Measurements from ENCODE around the gene FAM209B.

DNA sequence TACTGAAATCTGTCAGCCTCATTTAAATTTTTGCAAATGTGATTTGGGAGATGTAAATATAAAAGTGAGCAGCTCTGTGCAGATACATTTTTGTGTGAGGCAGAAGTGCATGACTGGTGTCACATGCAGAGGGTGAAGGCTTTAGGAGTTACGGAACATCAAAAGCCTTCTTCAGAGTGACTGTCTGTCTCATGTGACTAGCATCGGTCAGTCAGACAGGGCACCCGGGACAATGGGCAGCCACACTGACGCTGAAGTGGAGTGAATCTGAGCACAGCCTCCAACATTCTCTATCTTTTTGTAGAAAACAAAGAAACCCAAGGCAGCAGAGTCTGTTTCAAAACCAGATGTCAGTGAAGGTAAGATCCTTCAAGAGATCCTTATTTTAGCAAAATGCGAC is 16.4 kb upstream of the FAM209B start:
- TF ChIP-seq, protein P1, sequence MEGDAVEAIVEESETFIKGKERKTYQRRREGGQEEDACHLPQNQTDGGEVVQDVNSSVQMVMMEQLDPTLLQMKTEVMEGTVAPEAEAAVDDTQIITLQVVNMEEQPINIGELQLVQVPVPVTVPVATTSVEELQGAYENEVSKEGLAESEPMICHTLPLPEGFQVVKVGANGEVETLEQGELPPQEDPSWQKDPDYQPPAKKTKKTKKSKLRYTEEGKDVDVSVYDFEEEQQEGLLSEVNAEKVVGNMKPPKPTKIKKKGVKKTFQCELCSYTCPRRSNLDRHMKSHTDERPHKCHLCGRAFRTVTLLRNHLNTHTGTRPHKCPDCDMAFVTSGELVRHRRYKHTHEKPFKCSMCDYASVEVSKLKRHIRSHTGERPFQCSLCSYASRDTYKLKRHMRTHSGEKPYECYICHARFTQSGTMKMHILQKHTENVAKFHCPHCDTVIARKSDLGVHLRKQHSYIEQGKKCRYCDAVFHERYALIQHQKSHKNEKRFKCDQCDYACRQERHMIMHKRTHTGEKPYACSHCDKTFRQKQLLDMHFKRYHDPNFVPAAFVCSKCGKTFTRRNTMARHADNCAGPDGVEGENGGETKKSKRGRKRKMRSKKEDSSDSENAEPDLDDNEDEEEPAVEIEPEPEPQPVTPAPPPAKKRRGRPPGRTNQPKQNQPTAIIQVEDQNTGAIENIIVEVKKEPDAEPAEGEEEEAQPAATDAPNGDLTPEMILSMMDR (IDR thresholded peaks at IDR 0.05): no peak
- TF ChIP-seq POLR2A (IDR thresholded peaks at IDR 0.05): no peak

Data from body of pancreas (tissue), 4 donors.